ENCODE results near the gene FBXL7. TPM values are rescaled to one million over a fixed set of nuclear protein-coding genes. Genes with fewer than 3 reads are reported as not detected.

FBXL7 gene
- total RNA-seq, 1 experiment from 2014 or later: not detected

DNA sequence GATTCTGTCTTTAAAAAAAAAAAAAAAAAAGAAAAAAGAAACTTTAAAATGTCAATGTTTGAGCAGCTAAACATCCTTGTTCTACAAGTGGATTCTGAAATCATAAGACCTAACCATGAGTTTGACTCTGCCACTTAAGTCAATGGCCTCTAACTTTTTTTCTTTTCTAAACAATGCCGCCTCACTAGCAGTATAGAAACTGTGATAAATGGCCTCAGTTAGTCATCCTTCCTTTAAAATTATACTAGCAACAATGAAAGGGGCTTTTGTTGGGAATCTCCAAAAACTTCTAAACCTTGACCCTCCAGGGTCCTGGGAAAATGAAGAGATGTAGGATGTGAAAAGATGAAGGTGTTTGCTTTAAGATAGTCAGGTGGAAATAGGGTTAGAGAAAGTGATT lies 71.1 kb downstream of the FBXL7 start:
- in situ Hi-C loops (cut with HindIII; ENCODE audit: low sequenced_read_pairs): no loop called here
- DNase-seq (ENCODE audit: low spot score): no peak

DNA sequence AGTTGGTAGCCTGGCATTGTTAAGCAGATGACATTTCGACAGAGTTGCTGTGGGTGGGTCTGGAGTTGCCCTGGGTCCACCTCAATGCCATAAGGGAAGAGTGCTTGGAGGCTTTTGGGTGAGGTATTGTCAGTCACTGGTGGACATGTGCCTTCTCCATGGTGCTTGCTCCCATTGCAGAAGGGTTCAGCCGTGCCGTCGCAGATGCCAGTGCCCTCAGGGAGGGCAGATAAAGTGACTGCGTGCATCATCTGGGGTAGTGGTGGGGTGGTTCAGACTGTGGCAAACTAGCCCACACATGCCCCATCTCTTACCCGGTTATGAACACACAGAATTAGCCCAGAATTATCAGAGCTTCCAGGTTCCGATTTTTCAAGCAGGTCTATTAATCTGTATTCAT lies 71.6 kb downstream of the FBXL7 start:
- DNase-seq (ENCODE audit: low spot score): no peak

DNA sequence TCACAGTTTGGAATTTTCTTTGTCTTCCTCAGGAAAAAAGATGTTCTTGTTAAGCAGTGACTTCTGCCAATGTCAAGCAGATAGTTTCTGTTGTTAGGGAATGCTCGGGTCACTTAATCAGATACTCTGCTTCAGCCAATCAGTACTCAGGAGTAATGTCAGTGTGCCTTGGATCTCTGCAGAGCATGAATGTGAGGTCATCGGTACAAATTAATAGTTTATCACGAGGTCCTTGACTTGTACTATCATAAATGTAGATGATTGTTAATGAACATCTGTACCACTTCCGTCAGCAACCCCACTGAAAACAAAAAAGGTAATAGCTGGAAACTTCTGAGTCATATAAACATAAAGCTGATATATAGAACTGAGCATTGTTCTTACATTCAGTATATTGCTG lies 73.6 kb downstream of the FBXL7 start:
- DNase-seq (ENCODE audit: low spot score): no peak
- in situ Hi-C loops (cut with HindIII; ENCODE audit: low sequenced_read_pairs): no loop called here

More for the DNA sequence above, 71.6 kb downstream of the FBXL7 start:
- in situ Hi-C loops (cut with HindIII; ENCODE audit: low sequenced_read_pairs): no loop called here

- in situ Hi-C loops (cut with HindIII; ENCODE audit: low sequenced_read_pairs): no loop called here
- DNase-seq (ENCODE audit: low spot score): no peak
Observed at GRCh38 chr5:15574128-15574527, 74.1 kb downstream of the FBXL7 start.

GRCh38 chr5:15574806-15575325 lies 74.9 kb downstream of the FBXL7 start:
- in situ Hi-C loops (cut with HindIII; ENCODE audit: low sequenced_read_pairs): no loop called here
- DNase-seq (ENCODE audit: low spot score): no peak

GRCh38 chr5:15575666-15576065 lies 75.7 kb downstream of the FBXL7 start:
- no peak for DNase-seq (ENCODE audit: low spot score)
- in situ Hi-C loops (cut with HindIII; ENCODE audit: low sequenced_read_pairs): no loop called here

DNA sequence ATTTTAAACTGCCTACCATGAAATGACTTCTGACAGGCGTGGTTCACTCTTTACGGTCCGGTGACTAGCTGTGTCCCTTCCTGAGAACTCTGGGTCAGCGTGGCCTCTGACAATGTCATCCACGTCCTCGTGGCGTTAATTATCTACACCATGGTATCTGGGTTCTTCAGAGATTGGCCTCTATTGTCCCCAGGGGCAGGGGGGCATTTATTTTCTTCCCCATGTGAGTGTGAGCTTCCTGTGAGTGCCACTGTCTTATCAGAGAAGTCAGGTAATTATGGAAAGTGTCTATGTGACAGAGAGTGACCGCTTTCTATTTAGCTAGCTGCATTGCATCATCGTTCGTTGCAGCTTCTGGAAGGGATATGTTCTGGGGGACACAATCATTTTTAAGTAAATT lies 77.2 kb downstream of the FBXL7 start:
- no peak for DNase-seq (ENCODE audit: low spot score)
- in situ Hi-C loops (cut with HindIII; ENCODE audit: low sequenced_read_pairs): no loop called here

- in situ Hi-C loops (cut with HindIII; ENCODE audit: low sequenced_read_pairs): no loop called here
- DNase-seq (ENCODE audit: low spot score): no peak
Observed at GRCh38 chr5:15577831-15578230, 77.9 kb downstream of the FBXL7 start.

GRCh38 chr5:15579193-15579990 lies 79.4 kb downstream of the FBXL7 start:
- in situ Hi-C loops (cut with HindIII; ENCODE audit: low sequenced_read_pairs): no loop called here
- DNase-seq (ENCODE audit: low spot score): no peak

DNA sequence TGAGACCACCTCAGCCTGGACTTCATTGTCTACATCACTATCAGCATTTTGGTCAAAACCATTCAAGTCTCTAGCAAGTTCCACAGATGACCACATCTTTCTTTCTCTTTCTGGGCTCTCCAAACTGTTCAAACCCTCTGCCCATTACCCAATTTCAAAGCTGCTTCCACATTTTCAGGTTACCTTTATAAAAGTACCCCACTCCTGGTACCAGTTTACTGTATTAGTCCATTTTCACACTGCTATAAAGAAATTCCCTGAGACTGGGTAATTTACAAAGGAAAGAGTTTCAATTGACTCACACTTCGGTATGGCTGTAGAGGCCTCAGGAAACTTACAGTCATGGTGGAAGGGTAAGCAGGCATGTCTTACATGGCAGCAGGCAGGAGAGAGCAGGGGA lies 84.5 kb downstream of the FBXL7 start:
- no peak for DNase-seq (ENCODE audit: low spot score)
- in situ Hi-C loops (cut with HindIII; ENCODE audit: low sequenced_read_pairs): no loop called here

- in situ Hi-C loops (cut with HindIII; ENCODE audit: low sequenced_read_pairs): no loop called here
Observed at GRCh38 chr5:15585128-15585527, 85.1 kb downstream of the FBXL7 start.

GRCh38 chr5:15585841-15586591 lies 86.0 kb downstream of the FBXL7 start:
- no peak for DNase-seq (ENCODE audit: low spot score)
- in situ Hi-C loops (cut with HindIII; ENCODE audit: low sequenced_read_pairs): no loop called here

More at GRCh38 chr5:15585128-15585527, 85.1 kb downstream of the FBXL7 start:
- DNase-seq (ENCODE audit: low spot score): no peak

DNA sequence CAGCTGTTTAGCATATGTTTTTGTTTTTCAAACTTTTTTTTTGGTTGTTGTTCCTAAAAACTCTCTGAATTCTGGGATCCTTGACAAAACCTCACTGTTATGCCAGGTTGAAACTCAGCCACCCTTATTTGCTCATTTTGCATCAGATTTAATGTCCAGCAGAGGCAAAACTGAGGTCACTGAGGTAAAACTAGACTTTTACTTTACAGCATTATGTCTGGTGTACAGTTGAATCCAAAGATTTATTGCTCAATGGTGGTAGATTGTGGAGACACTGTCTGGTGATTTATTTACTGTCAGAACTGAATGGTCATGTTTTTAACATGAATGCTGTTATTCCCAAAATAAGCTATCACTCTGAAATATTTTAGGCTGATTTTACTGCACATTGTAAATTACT lies 87.9 kb downstream of the FBXL7 start:
- no peak for DNase-seq (ENCODE audit: low spot score)
- in situ Hi-C loops (cut with HindIII; ENCODE audit: low sequenced_read_pairs): no loop called here

DNA sequence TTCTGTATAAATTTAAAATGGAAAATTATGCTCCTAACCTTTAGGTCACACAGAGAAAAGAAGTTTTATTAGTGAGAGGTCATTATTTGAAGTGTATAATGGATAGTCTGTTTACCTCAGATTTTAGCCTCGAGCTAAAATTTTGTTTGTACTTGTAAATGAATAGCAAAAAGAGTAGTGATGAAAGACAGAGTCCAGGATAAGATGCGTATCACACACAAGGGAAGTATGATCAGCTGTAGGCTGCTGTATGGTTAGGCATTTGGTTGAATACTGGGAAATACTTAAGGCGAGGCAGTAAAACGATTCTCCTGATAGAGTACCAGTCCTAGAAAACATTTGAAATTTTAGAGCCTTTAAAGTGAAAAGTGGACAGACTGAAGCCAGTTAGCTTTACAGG lies 92.7 kb downstream of the FBXL7 start:
- in situ Hi-C loops (cut with HindIII; ENCODE audit: low sequenced_read_pairs): no loop called here
- DNase-seq (ENCODE audit: low spot score): no peak

GRCh38 chr5:15594977-15595568 lies 95.1 kb downstream of the FBXL7 start:
- in situ Hi-C loops (cut with HindIII; ENCODE audit: low sequenced_read_pairs): no loop called here

GRCh38 chr5:15595929-15596328 lies 95.9 kb downstream of the FBXL7 start:
- DNase-seq (ENCODE audit: low spot score): no peak
- in situ Hi-C loops (cut with HindIII; ENCODE audit: low sequenced_read_pairs): no loop called here

More at GRCh38 chr5:15594977-15595568, 95.1 kb downstream of the FBXL7 start:
- no peak for DNase-seq (ENCODE audit: low spot score)

DNA sequence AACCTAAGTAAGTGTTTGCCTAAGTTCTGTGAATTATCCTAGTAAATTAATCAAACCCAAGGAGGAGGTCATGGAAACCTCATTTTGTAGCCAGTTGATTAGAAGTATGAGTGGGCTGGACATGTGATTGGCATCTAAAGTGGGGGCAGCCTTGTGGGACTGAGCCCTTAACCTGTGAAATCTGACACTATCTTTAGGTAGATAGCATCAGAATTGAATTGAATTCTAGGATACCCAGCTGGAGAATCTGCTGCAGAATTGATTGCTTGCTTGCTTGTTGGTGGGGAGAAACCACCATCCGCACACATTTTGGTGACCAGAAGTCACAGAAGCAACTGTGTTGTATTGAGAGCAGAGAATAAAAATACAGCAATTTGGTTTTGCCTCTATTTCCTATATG lies 97.0 kb downstream of the FBXL7 start:
- DNase-seq (ENCODE audit: low spot score): no peak
- in situ Hi-C loops (cut with HindIII; ENCODE audit: low sequenced_read_pairs): no loop called here

DNA sequence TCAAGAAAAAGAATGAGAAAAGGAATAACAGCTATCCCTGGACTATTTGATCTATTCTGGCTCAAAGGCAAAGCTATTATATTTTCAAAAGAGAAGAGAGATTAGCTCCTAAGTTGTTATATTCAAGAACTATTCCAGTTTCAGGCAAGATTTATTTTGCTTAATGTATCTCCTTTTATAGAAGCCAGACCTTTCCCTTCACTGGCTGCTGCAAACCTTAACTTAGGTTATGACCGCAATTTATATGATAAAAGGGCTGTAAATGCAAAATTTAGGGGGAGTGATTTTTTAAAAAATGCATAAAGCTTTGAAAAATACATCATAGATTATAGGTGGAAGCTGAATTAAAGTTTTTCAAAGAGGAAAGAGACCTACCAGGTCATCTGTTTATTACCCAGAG lies 97.8 kb downstream of the FBXL7 start:
- in situ Hi-C loops (cut with HindIII; ENCODE audit: low sequenced_read_pairs): no loop called here
- DNase-seq (ENCODE audit: low spot score): no peak

DNA sequence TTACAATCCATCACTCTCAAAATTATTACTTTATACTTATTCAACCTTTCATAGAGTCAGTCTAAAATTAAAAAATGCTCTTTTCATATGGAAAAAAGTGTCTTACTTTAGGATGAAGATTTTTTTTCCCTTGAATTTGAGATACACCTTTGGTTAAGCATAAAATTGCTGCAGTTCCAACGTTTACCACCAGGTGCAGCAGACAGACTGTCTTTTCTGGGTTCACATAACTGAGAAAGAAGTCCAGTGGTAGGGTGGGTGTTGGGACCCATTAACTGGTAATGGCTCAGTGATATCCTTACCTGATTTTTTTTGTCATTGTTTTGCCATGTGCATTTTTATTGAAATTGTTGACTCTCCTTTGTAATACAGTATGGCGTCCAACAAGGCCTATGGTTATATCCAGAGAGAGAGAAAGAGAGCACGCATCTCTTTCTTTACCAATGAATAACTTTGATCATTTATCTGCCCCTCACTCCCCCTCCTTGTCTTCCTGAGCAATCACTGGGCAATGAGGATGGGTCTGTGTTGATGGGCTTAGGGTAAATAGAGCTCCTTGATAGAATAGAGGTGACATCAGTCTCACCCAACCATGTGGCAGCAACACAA lies 98.4 kb downstream of the FBXL7 start:
- DNase-seq (ENCODE audit: low spot score): no peak
- in situ Hi-C loops (cut with HindIII; ENCODE audit: low sequenced_read_pairs): no loop called here

DNA sequence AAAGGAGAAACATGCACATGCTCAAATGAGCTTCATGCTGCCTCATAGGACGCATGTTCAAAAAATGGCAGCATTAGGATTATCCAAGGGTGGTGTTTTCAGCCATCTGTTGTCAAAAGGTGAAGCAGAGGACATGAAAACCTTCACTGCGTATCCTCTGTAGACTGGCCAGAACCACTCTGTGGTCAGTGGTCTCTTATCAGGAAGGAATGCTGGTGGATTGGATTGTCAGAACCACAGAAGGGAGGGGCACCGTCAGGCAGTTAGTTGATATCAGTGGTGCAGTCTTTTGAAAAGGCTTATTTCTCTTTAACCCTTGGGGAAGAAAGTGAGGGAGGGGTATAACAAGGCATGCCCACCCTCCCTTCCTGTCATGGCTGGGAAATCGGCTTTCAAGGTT lies 100.1 kb downstream of the FBXL7 start:
- in situ Hi-C loops (cut with HindIII; ENCODE audit: low sequenced_read_pairs): no loop called here
- no peak for DNase-seq (ENCODE audit: low spot score)
